ENCODE measurements around the gene COPZ1. TPM values are rescaled to one million over a fixed set of nuclear protein-coding genes. Genes with fewer than 3 reads are reported as not detected.

The COPZ1 gene
- total and polyA plus RNA-seq, 9 of the 15 experiments (the other 6 are each of a cell fraction or from before 2014, with no cell fraction given), result 137 to 487 (median 233) TPM

GRCh38 chr12:54373649-54374561, 49.0 kb downstream of the COPZ1 start (continued):
- TF ChIP-seq ZNF740 (CRISPR knock-in tag; IDR thresholded peaks at IDR 0.05) (no peak), ZNF740 (tag; IDR thresholded peaks at IDR 0.05) (no peak), RBM17 (IDR thresholded peaks at IDR 0.05; ENCODE audit: borderline replicate concordance, low read depth, low read length) (no peak), SRSF7 (optimal IDR thresholded peaks at IDR 0.05; ENCODE audit: low read depth, low read length) (no peak), RBM22 (IDR thresholded peaks at IDR 0.05; ENCODE audit: low read depth, low read length, poor library complexity, severe bottlenecking) (no peak)

- Histone ChIP-seq H3K4me2 (ENCODE audit: insufficient read depth, low read length) (0 out of 2 replicates have a peak overlapping the region, but pooled peaks have one; percentile 11), H3K9me3 (replicated peaks; ENCODE audit: control insufficient read depth, insufficient read depth, low read depth, low read length) (no peaks in the 10 kb centered on the region), H3K27me3 (ENCODE audit: control insufficient read depth in 2 of 2, insufficient read depth in 2 of 2, low read length in 2 of 2) (no peaks in the 10 kb centered on the region), H3K79me2 (ENCODE audit: control insufficient read depth, insufficient read depth, low read length) (peaks cover 40% of the 10 kb centered on the region), H4K20me1 (replicated peaks; ENCODE audit: control insufficient read depth, insufficient read depth, low read length) (peaks cover 12% of the 10 kb centered on the region), H3K4me1 (replicated peaks in 1 of 2; ENCODE audit: control insufficient read depth in 2 of 2, insufficient read depth in 2 of 2, low read length in 2 of 2) (peaks cover 52 to 53% of the 10 kb centered on the region in 2 experiments), H2AFZ (ENCODE audit: low read depth, low read length) (no peak overlapping the region), H3K9ac (ENCODE audit: insufficient read depth in 1 of 2, low read depth in 2 of 2, low read length in 2 of 2) (peak overlapping the region in 1 of 2 experiments; percentile 78; a peak in 1 of 4 replicates), H3K9me1 (ENCODE audit: control insufficient read depth, insufficient read depth, low read length) (peaks cover 8% of the 10 kb centered on the region), H3K36me3 (ENCODE audit: control insufficient read depth, insufficient read depth, low read length) (peaks cover 86% of the 10 kb centered on the region), H3K27ac (ENCODE audit: extremely low read depth, low read depth, low read length) (no peak overlapping the region; the same call in 2 of the 3 replicates), H3K4me3 (no peak overlapping the region)
- no peak for FAIRE-seq
- WGBS (ENCODE audit: insufficient coverage, low coverage, missing lambda C conversion rate), result 57% methylated on average over 2 of the region's 2 CpGs
- intact Hi-C loops (cut with micrococcal nuclease), result no loop called here
- in situ Hi-C loops (cut with MboI), result no loop called here
- no peak for ATAC-seq
- ChIA-PET POLR2A (no interaction called here), CTCF (ENCODE audit: low intra/inter-chr PET ratio) (no interaction called here)
- no TSS peak for BruUV-seq (replicated peaks)
- no peak for DNase-seq (ENCODE audit: extremely low read depth in 1 of 4, low spot score in 3 of 4)
- no peak for TF ChIP-seq STAG1 (CRISPR knock-in tag; IDR thresholded peaks at IDR 0.05; ENCODE audit: borderline replicate concordance)
- TF ChIP-seq MAFG (tag; conservative IDR thresholded peaks at IDR 0.05), result peak; percentile 37; the same call in 1 of the 2 replicates
- no peak for TF ChIP-seq ARID3B (CRISPR knock-in tag; IDR thresholded peaks at IDR 0.05; ENCODE audit: borderline replicate concordance)
- peak; percentile 71 for TF ChIP-seq ZNF316 (IDR thresholded peaks at IDR 0.05)
- TF ChIP-seq KLF16 (IDR thresholded peaks at IDR 0.05), result no peak
- TF ChIP-seq PKNOX1 (IDR thresholded peaks at IDR 0.05), result peak; percentile 73
- TF ChIP-seq POLR2AphosphoS5 (IDR thresholded peaks at IDR 0.05; ENCODE audit: control insufficient read depth, insufficient read depth, low read depth, low read length), result peak; percentile 29; the same call in 1 of the 2 replicates
- peak; percentile 65 for TF ChIP-seq C11orf30 (IDR thresholded peaks at IDR 0.05; ENCODE audit: low read depth)
These were observed 49.8 kb downstream of the COPZ1 start for GRCh38 chr12:54374562-54375258.
